ENCODE measurements around the gene ARF3. TPM values are rescaled to one million over a fixed set of nuclear protein-coding genes. Genes with fewer than 3 reads are reported as not detected.
A peak's percentile ranks its signal among the peaks of the same experiment; 100 is the strongest.

ARF3 gene
- total and polyA plus RNA-seq, 9 of the 15 experiments (the other 6 are each of a cell fraction or from before 2014, with no cell fraction given), result 5.9 to 170 (median 64.4) TPM

- ATAC-seq, result no peak
- ChIA-PET POLR2A (interaction anchor here (0.8 to 0.9 kb wide), 2 partner anchors 12 to 15 kb away, joined by 3 read pairs; no protein-coding TSS in a partner anchor), CTCF (ENCODE audit: low intra/inter-chr PET ratio) (no interaction called here)
- Histone ChIP-seq H3K9ac (ENCODE audit: insufficient read depth in 1 of 2, low read depth in 2 of 2, low read length in 2 of 2) (no peak overlapping the region), H3K4me1 (replicated peaks in 1 of 2; ENCODE audit: control insufficient read depth in 2 of 2, insufficient read depth in 2 of 2, low read length in 2 of 2) (peaks cover 4 to 5% of the 10 kb centered on the region in 2 experiments; a peak in 3 of 5 replicates), H3K9me1 (ENCODE audit: control insufficient read depth, insufficient read depth, low read length) (no peaks in the 10 kb centered on the region), H2AFZ (ENCODE audit: low read depth, low read length) (no peak overlapping the region), H3K27me3 (ENCODE audit: control insufficient read depth in 2 of 2, insufficient read depth in 2 of 2, low read length in 2 of 2) (no peaks in the 10 kb centered on the region), H3K36me3 (ENCODE audit: control insufficient read depth, insufficient read depth, low read length) (peaks cover 49% of the 10 kb centered on the region; the same call in 1 of the 3 replicates), H3K4me2 (ENCODE audit: insufficient read depth, low read length) (no peak overlapping the region), H4K20me1 (replicated peaks; ENCODE audit: control insufficient read depth, insufficient read depth, low read length) (peaks cover 4% of the 10 kb centered on the region; the same call in 1 of the 2 replicates), H3K4me3 (no peak overlapping the region), H3K27ac (ENCODE audit: extremely low read depth, low read depth, low read length) (no peak overlapping the region), H3K79me2 (ENCODE audit: control insufficient read depth, insufficient read depth, low read length) (peaks cover 60% of the 10 kb centered on the region), H3K9me3 (replicated peaks; ENCODE audit: control insufficient read depth, insufficient read depth, low read depth, low read length) (no peaks in the 10 kb centered on the region)
- in situ Hi-C loops (cut with MboI), result no loop called here
- intact Hi-C loops (cut with micrococcal nuclease), result no loop called here
- DNase-seq (ENCODE audit: extremely low read depth in 1 of 4, low spot score in 3 of 4), result no peak
- TF ChIP-seq ZBTB40 (IDR thresholded peaks at IDR 0.05), result 0 out of 2 replicates have a peak, but pooled peaks have one; percentile 42
- no peak for TF ChIP-seq ZBTB40 (CRISPR knock-in tag; IDR thresholded peaks at IDR 0.05)
- TF ChIP-seq RERE (CRISPR knock-in tag; IDR thresholded peaks at IDR 0.05; ENCODE audit: borderline replicate concordance), result no peak
- BruUV-seq (replicated peaks), result TSS peak; percentile 16
- no peak for FAIRE-seq
These were observed 11.1 kb downstream of the ARF3 start for GRCh38 chr12:48946205-48946604.

Data from K562 (cell line).